ENCODE data around the gene HIPK4. TPM values are rescaled to one million over a fixed set of nuclear protein-coding genes. Genes with fewer than 3 reads are reported as not detected.

Gene HIPK4
- polyA plus RNA-seq, 3 donors: 0.09 TPM; not detected in 2

DNA sequence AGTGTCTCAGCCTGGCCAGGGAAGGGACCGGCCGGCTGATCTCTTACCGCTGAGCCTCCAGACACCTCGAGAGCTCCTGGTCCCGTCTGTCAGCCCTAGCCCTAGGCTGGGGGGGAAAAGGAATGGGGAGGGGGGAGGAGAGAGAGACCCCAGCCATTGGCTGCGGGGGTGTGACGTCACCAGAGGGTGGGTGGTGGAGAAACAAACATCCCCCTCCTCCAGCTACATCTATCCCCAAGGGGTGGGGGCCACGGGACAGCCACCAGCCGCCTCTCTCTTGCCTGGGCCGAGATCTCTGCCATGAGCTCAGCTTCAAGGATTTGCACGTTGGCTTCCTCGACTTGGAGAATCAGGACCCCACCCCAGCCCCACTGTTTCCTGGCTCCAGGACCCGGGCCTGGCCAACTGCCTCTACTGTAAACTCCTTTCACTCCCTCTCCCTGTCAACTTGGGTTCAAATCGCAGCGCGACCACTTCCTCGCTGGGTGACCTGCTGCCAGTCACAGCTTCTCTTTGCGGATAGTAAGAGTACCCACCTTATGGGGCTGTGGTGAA lies 23.4 kb upstream of the HIPK4 start, which contains the start of gene PRX:
Gene PRX (minus strand): TSS at position 88 of the 555 bp plus-strand sequence. CDS start 5,446 bp downstream, outside the sequence.
- no peak for DNase-seq
- Histone ChIP-seq H3K27me3 (ENCODE audit: control insufficient read depth in 2 of 2, insufficient read depth in 2 of 2, low read length in 2 of 2) (no peaks in the 10 kb centered on the region), H3K4me3 (replicated peaks in 1 of 3; ENCODE audit: low read depth in 2 of 3, low read length in 3 of 3) (no peak within 1 kb of the TSS), H3K9me3 (replicated peaks in 1 of 2; ENCODE audit: control insufficient read depth in 1 of 2, insufficient read depth in 1 of 2, low read length in 2 of 2) (no peaks in the 10 kb centered on the region), H3K9ac (ENCODE audit: insufficient read depth, low read length, poor library complexity, severe bottlenecking) (no peak within 1 kb of the TSS), H3K4me1 (ENCODE audit: control insufficient read depth in 1 of 2, insufficient read depth in 2 of 2, low read length in 2 of 2) (peaks cover 32 to 37% of the 10 kb centered on the region in 2 donors), H3K27ac (ENCODE audit: low read depth in 1 of 2, low read length in 2 of 2) (no peak within 1 kb of the TSS), H3K4me2 (replicated peaks; ENCODE audit: extremely low read depth, low read length, poor library complexity, severe bottlenecking) (no peak within 1 kb of the TSS), H2AFZ (ENCODE audit: insufficient read depth, low read depth, low read length, poor library complexity, severe bottlenecking) (no peak within 1 kb of the TSS), H3K36me3 (replicated peaks in 1 of 2; ENCODE audit: control insufficient read depth in 1 of 2, insufficient read depth in 2 of 2, low read length in 2 of 2) (no peaks in the 10 kb centered on the region), H3K79me2 (ENCODE audit: insufficient read depth, low read length) (no peaks in the 10 kb centered on the region), H4K20me1 (ENCODE audit: insufficient read depth, low read length) (no peaks in the 10 kb centered on the region)
- peaks cover 4 to 10% (median 10%) of the 10 kb centered on the region in 3 donors for H3K27me3 Mint-ChIP-seq (ENCODE audit: low read depth in 3 of 3)
- H3K27ac Mint-ChIP-seq: peak within 1 kb of the TSS in 2 of 7 donors; percentile 62 to 64
- peaks cover 0 to 3% (median 0%) of the 10 kb centered on the region in 7 donors for H3K9me3 Mint-ChIP-seq
- intact Hi-C loops (cut with micrococcal nuclease): no loop called here
- no peaks in the 10 kb centered on the region for H3K36me3 Mint-ChIP-seq
- H3K4me1 Mint-ChIP-seq: peaks cover 44% of the 10 kb centered on the region
- WGBS (ENCODE audit: insufficient coverage): 34% methylated on average over 7 of the region's 18 CpGs
- TF ChIP-seq CTCF (IDR thresholded peaks at IDR 0.05): no peak
- peak within 1 kb of the TSS in 1 of 2 donors; percentile 33 for H3K4me3 Mint-ChIP-seq

DNA sequence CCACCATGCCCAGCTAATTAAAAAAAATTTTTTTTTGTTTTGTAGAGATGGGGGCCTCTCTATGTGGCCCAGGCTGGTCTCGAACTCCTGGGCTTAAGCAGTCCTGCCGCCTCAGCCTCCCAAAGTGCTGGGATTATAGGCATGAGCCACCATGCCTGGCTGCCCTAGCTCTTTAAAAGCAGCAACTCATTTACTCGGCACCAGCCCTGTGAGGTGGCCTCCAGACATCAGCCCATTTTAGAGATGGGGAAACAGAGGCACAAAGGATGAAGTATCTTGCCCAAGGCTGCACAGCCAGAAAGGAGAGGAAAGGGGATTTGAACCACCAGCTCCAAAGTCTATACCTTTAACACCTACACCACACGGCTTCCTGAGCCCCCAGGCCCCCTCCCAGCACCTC lies 22.9 kb upstream of the HIPK4 start:
- Mint-ChIP-seq H3K27ac (peak overlapping the region in 1 of 7 donors; percentile 64), H3K4me1 (peaks cover 44% of the 10 kb centered on the region), H3K27me3 (ENCODE audit: low read depth in 3 of 3) (peaks cover 3 to 10% (median 10%) of the 10 kb centered on the region in 3 donors), H3K4me3 (no peak overlapping the region), H3K9me3 (peaks cover 0 to 3% (median 0%) of the 10 kb centered on the region in 7 donors), H3K36me3 (no peaks in the 10 kb centered on the region)
- H3K9me3 ChIP-seq (replicated peaks in 1 of 2; ENCODE audit: control insufficient read depth in 1 of 2, insufficient read depth in 1 of 2, low read length in 2 of 2): no peaks in the 10 kb centered on the region
- 95% methylated on average over 2 of the region's 4 CpGs for WGBS (ENCODE audit: insufficient coverage)
- no peaks in the 10 kb centered on the region for H3K27me3 ChIP-seq (ENCODE audit: control insufficient read depth in 2 of 2, insufficient read depth in 2 of 2, low read length in 2 of 2)
- H4K20me1 ChIP-seq (ENCODE audit: insufficient read depth, low read length): no peaks in the 10 kb centered on the region
- H3K4me3 ChIP-seq (replicated peaks in 1 of 3; ENCODE audit: low read depth in 2 of 3, low read length in 3 of 3): no peak overlapping the region
- H3K4me2 ChIP-seq (replicated peaks; ENCODE audit: extremely low read depth, low read length, poor library complexity, severe bottlenecking): no peak overlapping the region
- H3K4me1 ChIP-seq (ENCODE audit: control insufficient read depth in 1 of 2, insufficient read depth in 2 of 2, low read length in 2 of 2): peaks cover 36 to 37% of the 10 kb centered on the region in 2 donors
- H3K79me2 ChIP-seq (ENCODE audit: insufficient read depth, low read length): no peaks in the 10 kb centered on the region
- H3K9ac ChIP-seq (ENCODE audit: insufficient read depth, low read length, poor library complexity, severe bottlenecking): no peak overlapping the region
- no peak for TF ChIP-seq CTCF (IDR thresholded peaks at IDR 0.05)
- H3K36me3 ChIP-seq (replicated peaks in 1 of 2; ENCODE audit: control insufficient read depth in 1 of 2, insufficient read depth in 2 of 2, low read length in 2 of 2): no peaks in the 10 kb centered on the region
- no peak overlapping the region for H2AFZ ChIP-seq (ENCODE audit: insufficient read depth, low read depth, low read length, poor library complexity, severe bottlenecking)
- intact Hi-C loops (cut with micrococcal nuclease): no loop called here
- H3K27ac ChIP-seq (ENCODE audit: low read depth in 1 of 2, low read length in 2 of 2): no peak overlapping the region
- DNase-seq: no peak

All from CD14-positive monocyte (primary cell).